Measurements from ENCODE around the gene B4GALT4. TPM values are rescaled to one million over a fixed set of nuclear protein-coding genes. Genes with fewer than 3 reads are reported as not detected.

B4GALT4 gene
- total and polyA plus RNA-seq, 3 donors from 2014 or later, result 13.5 to 19.4 (median 17.7) TPM

- H3K9me3 ChIP-seq, result no peaks in the 10 kb centered on the region
- no peaks in the 10 kb centered on the region for H3K27me3 ChIP-seq
- no peaks in the 10 kb centered on the region for H3K4me1 ChIP-seq
- peak overlapping the region in 1 of 2 donors; percentile 4 for H3K4me3 ChIP-seq
- no peak overlapping the region for H3K27ac ChIP-seq
- DNase-seq, result no peak
- 63 to 72% methylated on average over 4 of the region's 4 CpGs for WGBS, 2 donors
- H3K36me3 ChIP-seq (ENCODE audit: low read depth, missing control alignments), result no peaks in the 10 kb centered on the region
- TF ChIP-seq CTCF (IDR thresholded peaks at IDR 0.05) (no peak), POLR2A (IDR thresholded peaks at IDR 0.05) (no peak)
- intact Hi-C loops (cut with DNase I; ENCODE audit: low total_unique reads), result no loop called here
Observed at GRCh38 chr3:119238363-119238762, 2.3 kb downstream of the B4GALT4 start.

GRCh38 chr3:119237299-119237698 is 3.4 kb downstream of the B4GALT4 start:
- TF ChIP-seq POLR2A (IDR thresholded peaks at IDR 0.05), result no peak
- TF ChIP-seq CTCF (IDR thresholded peaks at IDR 0.05), result no peak
- H3K36me3 ChIP-seq (ENCODE audit: low read depth, missing control alignments), result no peaks in the 10 kb centered on the region
- H3K4me1 ChIP-seq, result no peaks in the 10 kb centered on the region
- DNase-seq, result no peak
- intact Hi-C loops (cut with DNase I; ENCODE audit: low total_unique reads), result no loop called here
- H3K9me3 ChIP-seq, result no peaks in the 10 kb centered on the region
- no peaks in the 10 kb centered on the region for H3K27me3 ChIP-seq
- no peak overlapping the region for H3K27ac ChIP-seq
- H3K4me3 ChIP-seq, result no peak overlapping the region

- 90 to 92% methylated on average over 7 of the region's 7 CpGs for WGBS, 2 donors
- TF ChIP-seq CTCF (IDR thresholded peaks at IDR 0.05), result no peak
- no peak for TF ChIP-seq POLR2A (IDR thresholded peaks at IDR 0.05)
- DNase-seq, result no peak
- no peaks in the 10 kb centered on the region for H3K4me1 ChIP-seq
- H3K27ac ChIP-seq, result no peak overlapping the region
- no peak overlapping the region for H3K4me3 ChIP-seq
- no peaks in the 10 kb centered on the region for H3K9me3 ChIP-seq
- H3K36me3 ChIP-seq (ENCODE audit: low read depth, missing control alignments), result no peaks in the 10 kb centered on the region
- H3K27me3 ChIP-seq, result no peaks in the 10 kb centered on the region
- intact Hi-C loops (cut with DNase I; ENCODE audit: low total_unique reads), result no loop called here
Observed at GRCh38 chr3:119236756-119237155, 3.9 kb downstream of the B4GALT4 start.

- no peak for DNase-seq
- Histone ChIP-seq H3K27me3 (no peaks in the 10 kb centered on the region), H3K9me3 (no peaks in the 10 kb centered on the region), H3K27ac (no peak overlapping the region), H3K36me3 (ENCODE audit: low read depth, missing control alignments) (no peaks in the 10 kb centered on the region), H3K4me1 (no peaks in the 10 kb centered on the region), H3K4me3 (no peak overlapping the region)
- TF ChIP-seq POLR2A (IDR thresholded peaks at IDR 0.05) (no peak), CTCF (IDR thresholded peaks at IDR 0.05) (no peak)
- intact Hi-C loops (cut with DNase I; ENCODE audit: low total_unique reads), result no loop called here
- 78 to 89% methylated on average over 1 of the region's 1 CpG for WGBS, 2 donors
Observed at GRCh38 chr3:119235151-119235550, 5.5 kb downstream of the B4GALT4 start.

GRCh38 chr3:119234610-119235009 is 6.1 kb downstream of the B4GALT4 start:
- TF ChIP-seq POLR2A (IDR thresholded peaks at IDR 0.05) (no peak), CTCF (IDR thresholded peaks at IDR 0.05) (no peak)
- Histone ChIP-seq H3K9me3 (no peaks in the 10 kb centered on the region), H3K27me3 (no peaks in the 10 kb centered on the region), H3K4me1 (no peaks in the 10 kb centered on the region), H3K27ac (no peak overlapping the region), H3K36me3 (ENCODE audit: low read depth, missing control alignments) (no peaks in the 10 kb centered on the region), H3K4me3 (no peak overlapping the region)
- WGBS, 2 donors, result 86 to 97% methylated on average over 1 of the region's 1 CpG
- DNase-seq, result no peak
- intact Hi-C loops (cut with DNase I; ENCODE audit: low total_unique reads), result no loop called here
